ENCODE data around the gene PLEKHM2.

The PLEKHM2 gene

DNA sequence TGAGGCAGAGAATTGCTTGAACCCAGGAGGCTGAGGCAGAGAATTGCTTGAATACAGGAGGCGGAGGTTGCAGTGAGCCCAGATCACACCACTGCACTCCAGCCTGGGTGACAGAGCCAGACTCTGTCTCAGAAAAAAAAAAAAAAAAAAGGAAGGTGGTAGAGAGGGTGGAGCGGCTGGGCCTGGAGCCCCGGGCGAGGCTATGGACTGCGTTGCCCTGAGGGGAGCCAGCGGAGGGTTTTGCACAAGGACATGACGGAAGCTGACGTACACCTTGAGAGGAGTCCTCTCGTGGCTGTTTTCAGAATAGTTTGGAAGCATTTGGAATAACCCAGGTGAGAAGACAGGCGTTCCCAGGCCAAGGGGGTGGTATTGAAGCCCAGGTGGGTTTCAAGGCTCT, 67.6 kb downstream of the PLEKHM2 start:
- Histone ChIP-seq H2AFZ (ENCODE audit: low read depth, low read length) (no peak overlapping the region), H3K27me3 (ENCODE audit: low read depth, low read length) (no peaks in the 10 kb centered on the region; the same call in 1 of the 2 replicates), H4K20me1 (ENCODE audit: insufficient read depth, low read length) (no peaks in the 10 kb centered on the region), H3K27ac (ENCODE audit: low read length) (no peak overlapping the region), H3K4me2 (ENCODE audit: low read length) (no peak overlapping the region), H3K36me3 (replicated peaks; ENCODE audit: low read depth, low read length) (no peaks in the 10 kb centered on the region), H3K79me2 (ENCODE audit: low read length) (no peaks in the 10 kb centered on the region), H3K9ac (ENCODE audit: low read length) (no peak overlapping the region), H3K9me3 (ENCODE audit: insufficient read depth, low read length) (no peaks in the 10 kb centered on the region), H3K4me1 (ENCODE audit: low read length) (no peaks in the 10 kb centered on the region), H3K4me3 (ENCODE audit: low read length) (no peak overlapping the region)
- TF ChIP-seq EZH2phosphoT487 (IDR thresholded peaks at IDR 0.05; ENCODE audit: low read depth) = no peak
- TF ChIP-seq, protein P1, sequence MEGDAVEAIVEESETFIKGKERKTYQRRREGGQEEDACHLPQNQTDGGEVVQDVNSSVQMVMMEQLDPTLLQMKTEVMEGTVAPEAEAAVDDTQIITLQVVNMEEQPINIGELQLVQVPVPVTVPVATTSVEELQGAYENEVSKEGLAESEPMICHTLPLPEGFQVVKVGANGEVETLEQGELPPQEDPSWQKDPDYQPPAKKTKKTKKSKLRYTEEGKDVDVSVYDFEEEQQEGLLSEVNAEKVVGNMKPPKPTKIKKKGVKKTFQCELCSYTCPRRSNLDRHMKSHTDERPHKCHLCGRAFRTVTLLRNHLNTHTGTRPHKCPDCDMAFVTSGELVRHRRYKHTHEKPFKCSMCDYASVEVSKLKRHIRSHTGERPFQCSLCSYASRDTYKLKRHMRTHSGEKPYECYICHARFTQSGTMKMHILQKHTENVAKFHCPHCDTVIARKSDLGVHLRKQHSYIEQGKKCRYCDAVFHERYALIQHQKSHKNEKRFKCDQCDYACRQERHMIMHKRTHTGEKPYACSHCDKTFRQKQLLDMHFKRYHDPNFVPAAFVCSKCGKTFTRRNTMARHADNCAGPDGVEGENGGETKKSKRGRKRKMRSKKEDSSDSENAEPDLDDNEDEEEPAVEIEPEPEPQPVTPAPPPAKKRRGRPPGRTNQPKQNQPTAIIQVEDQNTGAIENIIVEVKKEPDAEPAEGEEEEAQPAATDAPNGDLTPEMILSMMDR (IDR thresholded peaks at IDR 0.05; ENCODE audit: low read depth, low read length) = no peak

- H3K4me3 ChIP-seq (ENCODE audit: low read length) = no peak overlapping the region
- H3K27ac ChIP-seq (ENCODE audit: low read length) = no peak overlapping the region
- no peak overlapping the region for H3K4me2 ChIP-seq (ENCODE audit: low read length)
- peaks cover 5% of the 10 kb centered on the region; the same call in 1 of the 2 replicates for H3K27me3 ChIP-seq (ENCODE audit: low read depth, low read length)
- H3K79me2 ChIP-seq (ENCODE audit: low read length) = no peaks in the 10 kb centered on the region
- no peaks in the 10 kb centered on the region for H3K9me3 ChIP-seq (ENCODE audit: insufficient read depth, low read length)
- H3K4me1 ChIP-seq (ENCODE audit: low read length) = no peaks in the 10 kb centered on the region
- H3K36me3 ChIP-seq (replicated peaks; ENCODE audit: low read depth, low read length) = no peaks in the 10 kb centered on the region
- H2AFZ ChIP-seq (ENCODE audit: low read depth, low read length) = no peak overlapping the region
- no peak overlapping the region for H3K9ac ChIP-seq (ENCODE audit: low read length)
- no peaks in the 10 kb centered on the region for H4K20me1 ChIP-seq (ENCODE audit: insufficient read depth, low read length)
- TF ChIP-seq EZH2phosphoT487 (IDR thresholded peaks at IDR 0.05; ENCODE audit: low read depth) = no peak
- TF ChIP-seq, protein P1 (IDR thresholded peaks at IDR 0.05; ENCODE audit: low read depth, low read length) = no peak
These were observed 69.7 kb downstream of the PLEKHM2 start for GRCh38 chr1:15753776-15754175.

DNA sequence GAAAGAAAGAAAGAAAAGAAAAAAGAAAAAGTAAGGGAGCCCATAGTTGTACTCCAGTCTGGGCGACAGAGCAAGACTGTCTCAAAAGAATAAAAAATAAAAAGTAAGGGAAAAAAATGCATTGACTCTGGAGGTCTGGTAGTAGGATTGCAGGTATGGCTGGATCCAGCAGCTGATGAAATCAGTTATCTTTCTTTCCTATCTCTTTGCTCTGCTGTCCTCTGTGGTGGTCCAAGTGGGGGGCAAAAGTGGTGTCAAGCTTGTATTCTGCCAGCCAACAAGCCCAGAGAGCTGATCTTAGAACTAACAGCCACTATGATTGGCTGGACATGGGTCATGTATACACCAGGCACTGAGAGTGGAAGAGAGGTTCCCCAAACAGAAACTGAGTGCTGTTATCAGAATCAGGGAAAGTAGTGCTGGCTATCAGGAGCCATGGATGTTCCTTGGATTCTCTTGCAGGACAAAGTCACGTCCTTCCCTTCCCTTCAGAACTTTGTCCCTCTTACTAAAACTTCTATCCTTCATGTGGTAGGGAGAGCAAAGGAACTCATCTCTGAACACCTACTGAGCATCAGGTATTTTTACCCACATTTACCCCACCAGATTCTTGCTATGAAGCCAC, 71.0 kb downstream of the PLEKHM2 start:
- TF ChIP-seq, protein P1 (IDR thresholded peaks at IDR 0.05; ENCODE audit: low read depth, low read length) = no peak
- TF ChIP-seq EZH2phosphoT487 (IDR thresholded peaks at IDR 0.05; ENCODE audit: low read depth) = no peak
- H4K20me1 ChIP-seq (ENCODE audit: insufficient read depth, low read length) = no peaks in the 10 kb centered on the region
- no peak overlapping the region for H3K27ac ChIP-seq (ENCODE audit: low read length)
- no peak overlapping the region for H3K4me3 ChIP-seq (ENCODE audit: low read length)
- H3K79me2 ChIP-seq (ENCODE audit: low read length) = no peaks in the 10 kb centered on the region
- no peaks in the 10 kb centered on the region for H3K9me3 ChIP-seq (ENCODE audit: insufficient read depth, low read length)
- no peak overlapping the region for H3K4me2 ChIP-seq (ENCODE audit: low read length)
- H3K9ac ChIP-seq (ENCODE audit: low read length) = no peak overlapping the region
- H3K27me3 ChIP-seq (ENCODE audit: low read depth, low read length) = peaks cover 5% of the 10 kb centered on the region; the same call in 1 of the 2 replicates
- H3K4me1 ChIP-seq (ENCODE audit: low read length) = no peaks in the 10 kb centered on the region
- H2AFZ ChIP-seq (ENCODE audit: low read depth, low read length) = no peak overlapping the region
- no peaks in the 10 kb centered on the region for H3K36me3 ChIP-seq (replicated peaks; ENCODE audit: low read depth, low read length)

- no peak overlapping the region for H3K27ac ChIP-seq (ENCODE audit: low read length)
- TF ChIP-seq, protein P1 (IDR thresholded peaks at IDR 0.05; ENCODE audit: low read depth, low read length) = no peak
- no peak for TF ChIP-seq EZH2phosphoT487 (IDR thresholded peaks at IDR 0.05; ENCODE audit: low read depth)
- no peaks in the 10 kb centered on the region for H3K79me2 ChIP-seq (ENCODE audit: low read length)
- no peak overlapping the region for H3K4me2 ChIP-seq (ENCODE audit: low read length)
- H3K4me1 ChIP-seq (ENCODE audit: low read length) = no peaks in the 10 kb centered on the region
- no peaks in the 10 kb centered on the region for H4K20me1 ChIP-seq (ENCODE audit: insufficient read depth, low read length)
- H3K27me3 ChIP-seq (ENCODE audit: low read depth, low read length) = peaks cover 5% of the 10 kb centered on the region; the same call in 1 of the 2 replicates
- no peak overlapping the region for H2AFZ ChIP-seq (ENCODE audit: low read depth, low read length)
- H3K9me3 ChIP-seq (ENCODE audit: insufficient read depth, low read length) = no peaks in the 10 kb centered on the region
- no peaks in the 10 kb centered on the region for H3K36me3 ChIP-seq (replicated peaks; ENCODE audit: low read depth, low read length)
- H3K4me3 ChIP-seq (ENCODE audit: low read length) = no peak overlapping the region
- H3K9ac ChIP-seq (ENCODE audit: low read length) = no peak overlapping the region
These were observed 71.5 kb downstream of the PLEKHM2 start for GRCh38 chr1:15755646-15756040.
